Psoas muscle (tissue), 8 donors: Measurements from ENCODE around the gene UCK2. TPM values are rescaled to one million over a fixed set of nuclear protein-coding genes. Genes with fewer than 3 reads are reported as not detected.

Source experiments
- ATAC-seq, 4 donors: fragments of 200-7000 bp; cut with Tn5 transposase; one replicate each; pipeline ENCODE4 v1.9.1; 2020; ENCODE audit warnings: moderate library complexity in 3 of 4, mild to moderate bottlenecking in 2 of 4
- DNase-seq, 2 donors: peaks; one replicate each; pipeline ENCODE4 v3.0.0-alpha.2; 2020
- H3K27ac ChIP-seq: fragments of 200-600 bp; one replicate; pipeline ENCODE4 v1.8.0; 2022
- H3K27me3 ChIP-seq, 3 donors: fragments of 200-600 bp in 1 of 3; one replicate each; pipeline versions ENCODE4 v1.6.1 to v1.8.0; 2013 to 2022; ENCODE audit warnings: low read length in 2 of 3, mild to moderate bottlenecking in 2 of 3, moderate library complexity in 1 of 3; ENCODE audit not compliant: insufficient read depth in 3 of 3
- H3K36me3 ChIP-seq, 2 donors: fragments of 200-600 bp in 1 of 2; one replicate each; pipeline versions ENCODE4 v1.6.1 to v1.8.0; 2013 to 2022; ENCODE audit warnings: low read depth in 1 of 2, mild to moderate bottlenecking in 1 of 2, moderate library complexity in 1 of 2; ENCODE audit not compliant: insufficient read depth in 1 of 2
- H3K4me1 ChIP-seq: fragments of 200-600 bp; one replicate; pipeline ENCODE4 v1.8.0; 2022
- H3K4me3 ChIP-seq: fragments of 200-600 bp; one replicate; pipeline ENCODE4 v1.8.0; 2022; ENCODE audit warnings: mild to moderate bottlenecking
- H3K9me3 ChIP-seq: fragments of 200-600 bp; one replicate; pipeline ENCODE4 v1.8.0; 2022
- WGBS, 3 donors: extraction: QIAGEN DNeasy Blood & Tissue Kit; methylation state at CpG; one replicate each; pipeline versions ENCODE4 v1.1.6 to v1.1.7; 2013; 5-methylcytosine and 5-hydroxymethylcytosine counted together
- intact Hi-C, 2 donors: fragments of 100-400 bp; cut with DNase I; formaldehyde crosslinking; loops; one replicate each; pipeline versions ENCODE4 v1.11.0 to v1.14.2; 2022
- polyA plus RNA-seq, 3 donors: library from polyadenylated mRNA; stranded (reverse); fragments of 200-250 nt; gene quantifications; one replicate each; pipeline ENCODE4 v1.2.3, GENCODE V29; 2013
- total RNA-seq, 4 donors: library from RNA; stranded (reverse); fragmentation: NEBNext Ultra II Directional in 2 of 4; extraction: Animal tissue kit (Norgen Biotek cat#: 25700) in 2 of 4; gene quantifications; one replicate each; pipeline versions ENCODE4 v1.2.1 to v1.2.4, GENCODE V29; 2021 to 2023
- TF ChIP-seq, protein P1 (sequence below): fragments of 200-600 bp; IDR thresholded peaks from one replicate; pipeline ENCODE4 v1.8.0; 2022; ENCODE audit warnings: antibody characterized with exemption
- donor health status: healthy with polysubstance abuse.
- donor health status: DM: no; HTN: no; CAD: no; lungs with moderate emphysema.
- donor health status: Bipolar disorder and iron deficiency.
- donor health status: healthy.
- donor health status: DM: yes; HTN: yes; CAD: no.
- donor health status: DM: no; HTN: no; CAD: no.
- donor health status: DM: no; HTN: no; CAD: no.
- donor health status: DM: yes; HTN: yes; CAD: no.

UCK2 gene
- total and polyA plus RNA-seq, 7 donors: 14.6 to 273 (median 25.1) TPM

DNA sequence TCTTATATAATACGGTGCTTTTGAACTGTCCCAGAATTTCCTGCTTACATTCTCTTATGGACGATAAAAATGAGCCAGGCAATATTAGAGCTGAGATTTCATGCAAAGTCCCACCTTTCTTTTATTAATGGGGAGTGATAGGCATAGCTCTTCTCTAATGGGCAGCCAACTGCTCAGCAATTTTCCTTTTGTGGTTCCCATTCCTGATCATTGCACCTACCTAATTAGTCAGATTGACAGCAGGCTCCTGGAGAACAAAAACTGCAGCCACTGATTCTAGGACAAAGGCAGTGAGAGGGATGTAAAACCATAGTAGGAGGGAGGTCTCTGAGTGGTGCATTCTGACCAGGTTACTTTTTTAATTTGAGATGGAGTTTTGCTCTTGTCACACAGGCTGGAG is 110.4 kb downstream of the UCK2 start:
- ATAC-seq (no peak), DNase-seq (no peak)
- H3K4me1 ChIP-seq: no peaks in the 10 kb centered on the region
- intact Hi-C loops: loop anchor here in 1 of 2 donors (10.0 kb wide), 1 partner anchor 227 kb away; the partner anchor contains the start of gene FAM78B
- TF ChIP-seq, protein P1, sequence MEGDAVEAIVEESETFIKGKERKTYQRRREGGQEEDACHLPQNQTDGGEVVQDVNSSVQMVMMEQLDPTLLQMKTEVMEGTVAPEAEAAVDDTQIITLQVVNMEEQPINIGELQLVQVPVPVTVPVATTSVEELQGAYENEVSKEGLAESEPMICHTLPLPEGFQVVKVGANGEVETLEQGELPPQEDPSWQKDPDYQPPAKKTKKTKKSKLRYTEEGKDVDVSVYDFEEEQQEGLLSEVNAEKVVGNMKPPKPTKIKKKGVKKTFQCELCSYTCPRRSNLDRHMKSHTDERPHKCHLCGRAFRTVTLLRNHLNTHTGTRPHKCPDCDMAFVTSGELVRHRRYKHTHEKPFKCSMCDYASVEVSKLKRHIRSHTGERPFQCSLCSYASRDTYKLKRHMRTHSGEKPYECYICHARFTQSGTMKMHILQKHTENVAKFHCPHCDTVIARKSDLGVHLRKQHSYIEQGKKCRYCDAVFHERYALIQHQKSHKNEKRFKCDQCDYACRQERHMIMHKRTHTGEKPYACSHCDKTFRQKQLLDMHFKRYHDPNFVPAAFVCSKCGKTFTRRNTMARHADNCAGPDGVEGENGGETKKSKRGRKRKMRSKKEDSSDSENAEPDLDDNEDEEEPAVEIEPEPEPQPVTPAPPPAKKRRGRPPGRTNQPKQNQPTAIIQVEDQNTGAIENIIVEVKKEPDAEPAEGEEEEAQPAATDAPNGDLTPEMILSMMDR: no peak
- no peaks in the 10 kb centered on the region for H3K36me3 ChIP-seq
- peaks cover 0 to 4% (median 0%) of the 10 kb centered on the region in 3 donors for H3K27me3 ChIP-seq
- no peak overlapping the region for H3K4me3 ChIP-seq
- H3K27ac ChIP-seq: no peak overlapping the region
- H3K9me3 ChIP-seq: no peaks in the 10 kb centered on the region
- WGBS, 3 donors: 89 to 93% (median 90%) methylated on average over 2 of the region's 2 CpGs

DNA sequence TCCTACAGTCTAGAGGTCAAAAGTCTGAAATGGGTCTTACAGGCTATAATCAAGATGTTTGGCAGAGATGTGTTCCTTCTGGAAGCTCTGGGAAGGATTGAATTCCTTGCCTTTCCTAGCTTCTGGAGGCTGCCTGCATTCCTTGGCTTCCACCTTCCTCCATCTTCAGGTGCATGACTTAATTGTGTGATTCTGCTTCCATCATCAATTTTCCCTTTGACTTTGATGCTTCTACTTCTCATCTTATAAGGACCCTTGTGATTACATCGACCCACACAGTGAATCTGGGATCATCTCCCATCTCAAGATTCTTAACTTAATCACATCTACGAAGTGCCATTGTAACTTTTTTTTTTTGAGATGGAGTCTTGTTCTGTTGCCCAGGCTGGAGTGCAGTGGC is 111.4 kb downstream of the UCK2 start:
- intact Hi-C loops: loop anchor here in 1 of 2 donors (10.0 kb wide), 1 partner anchor 226 kb away; the partner anchor contains the start of gene FAM78B
- no peaks in the 10 kb centered on the region for H3K9me3 ChIP-seq
- no peaks in the 10 kb centered on the region for H3K36me3 ChIP-seq
- no peak overlapping the region for H3K27ac ChIP-seq
- TF ChIP-seq, protein P1: no peak
- DNase-seq (no peak), ATAC-seq (no peak)
- H3K4me3 ChIP-seq: no peak overlapping the region
- no peaks in the 10 kb centered on the region for H3K4me1 ChIP-seq
- 81 to 85% (median 84%) methylated on average over 2 of the region's 2 CpGs for WGBS, 3 donors
- peaks cover 0 to 4% (median 2%) of the 10 kb centered on the region in 3 donors for H3K27me3 ChIP-seq

DNA sequence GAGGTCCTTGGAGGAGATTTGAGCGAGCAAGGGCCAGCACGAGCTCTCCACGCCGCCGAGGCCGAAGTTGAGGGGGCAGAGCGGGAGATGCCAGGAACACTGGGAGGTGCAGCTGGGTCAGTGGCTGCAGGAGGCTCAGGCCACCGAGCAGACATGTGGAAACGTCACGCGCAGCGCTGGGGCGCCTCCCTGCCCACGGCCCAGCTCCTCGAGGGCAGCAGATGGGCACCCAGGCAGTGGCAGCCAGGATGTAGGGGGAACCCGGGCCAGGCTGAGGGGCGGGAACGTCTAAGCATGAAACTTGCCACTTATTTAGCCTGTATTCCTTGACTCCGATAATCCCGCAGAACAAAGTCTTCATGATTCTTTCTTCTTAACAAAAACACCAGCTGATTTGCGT is 114.1 kb downstream of the UCK2 start:
- H3K4me1 ChIP-seq: no peaks in the 10 kb centered on the region
- TF ChIP-seq, protein P1: no peak
- H3K27ac ChIP-seq: no peak overlapping the region
- no peaks in the 10 kb centered on the region for H3K36me3 ChIP-seq
- WGBS, 3 donors: 87 to 91% (median 90%) methylated on average over 21 of the region's 21 CpGs
- DNase-seq (no peak), ATAC-seq (no peak)
- no peaks in the 10 kb centered on the region for H3K9me3 ChIP-seq
- no peak overlapping the region for H3K4me3 ChIP-seq
- peaks cover 0 to 4% (median 2%) of the 10 kb centered on the region in 3 donors for H3K27me3 ChIP-seq
- intact Hi-C loops: no loop called here

DNA sequence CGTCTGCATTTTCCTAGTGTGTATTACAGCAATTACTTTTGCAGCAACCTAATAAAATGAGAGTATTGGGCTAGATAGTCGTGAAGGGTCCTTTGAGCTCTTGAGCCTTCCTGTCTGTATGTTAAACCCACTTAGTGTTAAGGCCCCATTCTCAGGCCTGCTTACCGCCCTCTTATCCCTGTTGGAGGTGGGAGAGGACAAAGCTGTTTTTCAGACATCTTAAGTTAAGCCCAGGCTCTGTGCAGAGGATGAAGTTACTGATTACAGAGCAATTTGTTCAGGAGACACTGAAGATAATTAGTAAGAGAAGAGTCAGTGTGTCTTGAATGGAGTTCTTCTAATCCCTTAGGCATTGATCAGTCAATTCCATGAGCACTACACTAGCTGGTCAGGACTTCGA is 114.6 kb downstream of the UCK2 start:
- no peaks in the 10 kb centered on the region for H3K9me3 ChIP-seq
- H3K4me3 ChIP-seq: no peak overlapping the region
- peaks cover 0 to 4% (median 2%) of the 10 kb centered on the region in 3 donors for H3K27me3 ChIP-seq
- ATAC-seq (no peak), DNase-seq (no peak)
- TF ChIP-seq, protein P1: no peak
- H3K4me1 ChIP-seq: no peaks in the 10 kb centered on the region
- H3K36me3 ChIP-seq: no peaks in the 10 kb centered on the region
- intact Hi-C loops: no loop called here
- no peak overlapping the region for H3K27ac ChIP-seq
- 78 to 91% (median 82%) methylated on average over 4 of the region's 4 CpGs for WGBS, 3 donors
